HG03045 (cell line): Measurements from ENCODE around the gene TAF11L12.
"Not testable (repeated sequence)": the region's sequence is repeated elsewhere in the genome, so short reads cannot be mapped to it uniquely, and the experiment has no call there.

Source experiments
- ATAC-seq: cut with Tn5 transposase; IDR thresholded peaks from one replicate; pipeline ENCODE4 v1.9.1; 2021; ENCODE audit warnings: mild to moderate bottlenecking, moderate library complexity; ENCODE audit not compliant: unreplicated experiment

Gene TAF11L12

GRCh38 chr5:17610092-17610491, at the start of gene TAF11L12:
TSS of gene TAF11L12 (plus strand) at chr5:17610392.
- ATAC-seq, result not testable (repeated sequence)

- ATAC-seq, result not testable (repeated sequence)
Observed at GRCh38 chr5:17585658-17586057, 24.5 kb upstream of the TAF11L12 start, which contains the start of gene TAF11L7. TSS of gene TAF11L7 (minus strand) at chr5:17585758.

GRCh38 chr5:17590860-17591259, 19.3 kb upstream of the TAF11L12 start, which contains the start of gene TAF11L8:
TSS of gene TAF11L8 (minus strand) at chr5:17590960.
- not testable (repeated sequence) for ATAC-seq

GRCh38 chr5:17594255-17594654, 15.9 kb upstream of the TAF11L12 start, which contains the start of gene TAF11L9:
TSS of gene TAF11L9 (minus strand) at chr5:17594394.
- not testable (repeated sequence) for ATAC-seq

- not testable (repeated sequence) for ATAC-seq
Observed at GRCh38 chr5:17597728-17598127, 12.5 kb upstream of the TAF11L12 start, which contains the start of gene TAF11L10. TSS of gene TAF11L10 (minus strand) at chr5:17597828.

- ATAC-seq, result not testable (repeated sequence)
Observed at GRCh38 chr5:17603880-17604279, 6.3 kb upstream of the TAF11L12 start, which contains the start of gene TAF11L11. TSS of gene TAF11L11 (plus strand) at chr5:17604183.

- no peak for ATAC-seq
Observed at GRCh38 chr5:17604951-17605350, 5.2 kb upstream of the TAF11L12 start.

GRCh38 chr5:17607461-17607860, 2.7 kb upstream of the TAF11L12 start:
- ATAC-seq, result not testable (repeated sequence)

GRCh38 chr5:17614872-17615605, 4.8 kb downstream of the TAF11L12 start:
- no peak for ATAC-seq

- no peak for ATAC-seq
Observed at GRCh38 chr5:17619354-17619753, 9.2 kb downstream of the TAF11L12 start.

- ATAC-seq, result no peak
Observed at GRCh38 chr5:17620627-17621026, 10.4 kb downstream of the TAF11L12 start.

GRCh38 chr5:17625686-17626085, 15.5 kb downstream of the TAF11L12 start:
- ATAC-seq, result no peak

GRCh38 chr5:17631788-17632187, 21.6 kb downstream of the TAF11L12 start, which contains the start of gene TAF11L13:
TSS of gene TAF11L13 (plus strand) at chr5:17632088.
- ATAC-seq, result not testable (repeated sequence)

- no peak for ATAC-seq
Observed at GRCh38 chr5:17634160-17634559, 24.0 kb downstream of the TAF11L12 start, which contains the start of gene TAF11L14. TSS of gene TAF11L14 (plus strand) at chr5:17634460.

- ATAC-seq, result not testable (repeated sequence)
Observed at GRCh38 chr5:17649232-17649631, 39.0 kb downstream of the TAF11L12 start.

- not testable (repeated sequence) for ATAC-seq
Observed at GRCh38 chr5:17655201-17655759, 45.1 kb downstream of the TAF11L12 start.

- ATAC-seq, result no peak
Observed at GRCh38 chr5:17655921-17656320, 45.7 kb downstream of the TAF11L12 start.
